ENCODE data around the gene TMEM184A.

GRCh38 chr7:1542329-1542728 is 13.7 kb downstream of the TMEM184A start:
- TF ChIP-seq CTCF (IDR thresholded peaks at IDR 0.05; ENCODE audit: low read depth, low read length), result no peak
- no peak for TF ChIP-seq EZH2phosphoT487 (IDR thresholded peaks at IDR 0.05; ENCODE audit: low read depth)
